HEK293T (cell line): Measurements from ENCODE around the gene DHRSX.

Source experiments
- CTCF ChIA-PET: fragments of 350-600 bp; formaldehyde crosslinking; extraction: SDS; loops from one replicate; lab custom pipeline; 2021; ENCODE audit warnings: antibody characterized with exemption, inconsistent platforms; lab: Yijun Ruan, JAX
- POLR2A ChIA-PET: fragments of 350-600 bp; formaldehyde crosslinking; extraction: SDS; loops from one replicate; lab custom pipeline; 2020; ENCODE audit warnings: antibody characterized with exemption, inconsistent platforms; lab: Yijun Ruan, JAX
- DNase-seq: peaks from one replicate; pipeline ENCODE4 v3.0.0; 2012; ENCODE audit warnings: mixed read lengths; ENCODE audit errors: extremely low spot score
- ARNT ChIP-seq: fragments of 450-650 bp; IDR thresholded peaks from 2 replicates; pipeline ENCODE4 v1.6.1; 2017; ENCODE audit warnings: mild to moderate bottlenecking
- BHLHE40 ChIP-seq: fragments of 450-650 bp; IDR thresholded peaks from 2 replicates; pipeline ENCODE4 v1.6.1; 2016; ENCODE audit warnings: mild to moderate bottlenecking, moderate library complexity, borderline replicate concordance
- CTBP1 ChIP-seq: fragments of 450-650 bp; IDR thresholded peaks from 2 replicates; pipeline ENCODE4 v1.6.1; 2016; ENCODE audit warnings: borderline replicate concordance
- ELF4 ChIP-seq: fragments of 450-650 bp; IDR thresholded peaks from 2 replicates; pipeline ENCODE4 v1.6.1; 2017; ENCODE audit warnings: antibody characterized with exemption
- FOXA1 ChIP-seq: fragments of 450-650 bp; IDR thresholded peaks from 2 replicates; pipeline ENCODE4 v1.6.1; 2016; ENCODE audit warnings: mild to moderate bottlenecking
- FOXK2 ChIP-seq: fragments of 450-650 bp; IDR thresholded peaks from 2 replicates; pipeline ENCODE4 v1.6.1; 2016; ENCODE audit warnings: mild to moderate bottlenecking
- FOXM1 ChIP-seq: fragments of 450-650 bp; IDR thresholded peaks from 2 replicates; pipeline ENCODE4 v1.6.1; 2017; ENCODE audit warnings: mild to moderate bottlenecking, borderline replicate concordance
- HDGF ChIP-seq: fragments of 450-650 bp; IDR thresholded peaks from 2 replicates; pipeline ENCODE4 v1.6.1; 2017; ENCODE audit warnings: antibody characterized with exemption, borderline replicate concordance
- L3MBTL2 ChIP-seq: fragments of 450-650 bp; conservative IDR thresholded peaks from 2 replicates; pipeline ENCODE4 v1.6.1; 2016; ENCODE audit warnings: mild to moderate bottlenecking
- LEF1 ChIP-seq: fragments of 450-650 bp; IDR thresholded peaks from 2 replicates; pipeline ENCODE4 v1.6.1; 2017; ENCODE audit warnings: mild to moderate bottlenecking, borderline replicate concordance
- NFRKB ChIP-seq: fragments of 450-650 bp; IDR thresholded peaks from 2 replicates; pipeline ENCODE4 v1.6.1; 2016; ENCODE audit warnings: mild to moderate bottlenecking, moderate library complexity
- PKNOX1 ChIP-seq: fragments of 450-650 bp; IDR thresholded peaks from 2 replicates; pipeline ENCODE4 v1.6.1; 2016
- SP1 ChIP-seq: fragments of 450-650 bp; IDR thresholded peaks from 2 replicates; pipeline ENCODE4 v1.6.1; 2017
- SUZ12 ChIP-seq: fragments of 450-650 bp; IDR thresholded peaks from 2 replicates; pipeline ENCODE4 v1.6.1; 2016; ENCODE audit warnings: mild to moderate bottlenecking
- TARDBP ChIP-seq: fragments of 450-650 bp; IDR thresholded peaks from 2 replicates; pipeline ENCODE4 v1.6.1; 2016
- ZNF384 ChIP-seq: fragments of 450-650 bp; IDR thresholded peaks from 2 replicates; pipeline ENCODE4 v1.6.1; 2016

The DHRSX gene

GRCh38 chrX:2406891-2407518, 93.8 kb downstream of the DHRSX start:
- DNase-seq = no peak
- CTCF ChIA-PET = no interaction called here

GRCh38 chrX:2404776-2405175, 96.0 kb downstream of the DHRSX start:
- TF ChIP-seq ARNT (no peak), FOXM1 (no peak), ZNF384 (no peak), ELF4 (no peak), FOXA1 (no peak), TARDBP (no peak), L3MBTL2 (no peak), HDGF (no peak), NFRKB (no peak), BHLHE40 (no peak), PKNOX1 (no peak), LEF1 (no peak), CTBP1 (no peak), FOXK2 (no peak), SUZ12 (no peak), SP1 (no peak)
- CTCF ChIA-PET = no interaction called here
- no peak for DNase-seq
- POLR2A ChIA-PET = no interaction called here

More at GRCh38 chrX:2406891-2407518, 93.8 kb downstream of the DHRSX start:
- POLR2A ChIA-PET = no interaction called here
- TF ChIP-seq L3MBTL2 = no peak
- no peak for TF ChIP-seq LEF1
- TF ChIP-seq ARNT = no peak
- no peak for TF ChIP-seq TARDBP
- no peak for TF ChIP-seq ZNF384
- TF ChIP-seq FOXM1 = no peak
- TF ChIP-seq BHLHE40 = no peak
- TF ChIP-seq FOXA1 = no peak

- no peak for DNase-seq
- CTCF ChIA-PET = no interaction called here
- POLR2A ChIA-PET = no interaction called here
- TF ChIP-seq ARNT (no peak), ELF4 (no peak), NFRKB (no peak), SP1 (no peak), ZNF384 (no peak), BHLHE40 (no peak), FOXM1 (no peak), PKNOX1 (no peak), SUZ12 (no peak), CTBP1 (no peak), FOXA1 (no peak), L3MBTL2 (no peak), FOXK2 (no peak)
Observed at GRCh38 chrX:2402361-2402690, 98.5 kb downstream of the DHRSX start.

GRCh38 chrX:2401590-2402360, 99.0 kb downstream of the DHRSX start:
- CTCF ChIA-PET = no interaction called here
- POLR2A ChIA-PET = no interaction called here
- TF ChIP-seq PKNOX1 = no peak
- no peak for DNase-seq

- no peak for DNase-seq
Observed at GRCh38 chrX:2401201-2401589, 99.6 kb downstream of the DHRSX start.

More at GRCh38 chrX:2401201-2401589, 99.6 kb downstream of the DHRSX start:
- CTCF ChIA-PET = no interaction called here
- TF ChIP-seq SP1 = no peak
- TF ChIP-seq ZNF384 = no peak
- TF ChIP-seq FOXM1 = no peak
- no peak for TF ChIP-seq SUZ12
- no peak for TF ChIP-seq ARNT
- no peak for TF ChIP-seq LEF1
- no peak for TF ChIP-seq ELF4
- TF ChIP-seq HDGF = no peak
- no peak for TF ChIP-seq NFRKB
- TF ChIP-seq PKNOX1 = no peak
- TF ChIP-seq TARDBP = no peak
- no peak for TF ChIP-seq FOXA1
- no peak for TF ChIP-seq BHLHE40
- TF ChIP-seq L3MBTL2 = no peak
- no peak for TF ChIP-seq CTBP1
- no peak for TF ChIP-seq FOXK2
- POLR2A ChIA-PET = no interaction called here
